Globus pallidus (tissue), 1 donor: ENCODE measurements around the gene ANGEL1.

Experiments
- DNase-seq: peaks from one replicate; pipeline ENCODE4 v3.0.0-alpha.2; 2015; ENCODE audit warnings: low spot score

Gene ANGEL1, protein sequence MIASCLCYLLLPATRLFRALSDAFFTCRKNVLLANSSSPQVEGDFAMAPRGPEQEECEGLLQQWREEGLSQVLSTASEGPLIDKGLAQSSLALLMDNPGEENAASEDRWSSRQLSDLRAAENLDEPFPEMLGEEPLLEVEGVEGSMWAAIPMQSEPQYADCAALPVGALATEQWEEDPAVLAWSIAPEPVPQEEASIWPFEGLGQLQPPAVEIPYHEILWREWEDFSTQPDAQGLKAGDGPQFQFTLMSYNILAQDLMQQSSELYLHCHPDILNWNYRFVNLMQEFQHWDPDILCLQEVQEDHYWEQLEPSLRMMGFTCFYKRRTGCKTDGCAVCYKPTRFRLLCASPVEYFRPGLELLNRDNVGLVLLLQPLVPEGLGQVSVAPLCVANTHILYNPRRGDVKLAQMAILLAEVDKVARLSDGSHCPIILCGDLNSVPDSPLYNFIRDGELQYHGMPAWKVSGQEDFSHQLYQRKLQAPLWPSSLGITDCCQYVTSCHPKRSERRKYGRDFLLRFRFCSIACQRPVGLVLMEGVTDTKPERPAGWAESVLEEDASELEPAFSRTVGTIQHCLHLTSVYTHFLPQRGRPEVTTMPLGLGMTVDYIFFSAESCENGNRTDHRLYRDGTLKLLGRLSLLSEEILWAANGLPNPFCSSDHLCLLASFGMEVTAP

DNA sequence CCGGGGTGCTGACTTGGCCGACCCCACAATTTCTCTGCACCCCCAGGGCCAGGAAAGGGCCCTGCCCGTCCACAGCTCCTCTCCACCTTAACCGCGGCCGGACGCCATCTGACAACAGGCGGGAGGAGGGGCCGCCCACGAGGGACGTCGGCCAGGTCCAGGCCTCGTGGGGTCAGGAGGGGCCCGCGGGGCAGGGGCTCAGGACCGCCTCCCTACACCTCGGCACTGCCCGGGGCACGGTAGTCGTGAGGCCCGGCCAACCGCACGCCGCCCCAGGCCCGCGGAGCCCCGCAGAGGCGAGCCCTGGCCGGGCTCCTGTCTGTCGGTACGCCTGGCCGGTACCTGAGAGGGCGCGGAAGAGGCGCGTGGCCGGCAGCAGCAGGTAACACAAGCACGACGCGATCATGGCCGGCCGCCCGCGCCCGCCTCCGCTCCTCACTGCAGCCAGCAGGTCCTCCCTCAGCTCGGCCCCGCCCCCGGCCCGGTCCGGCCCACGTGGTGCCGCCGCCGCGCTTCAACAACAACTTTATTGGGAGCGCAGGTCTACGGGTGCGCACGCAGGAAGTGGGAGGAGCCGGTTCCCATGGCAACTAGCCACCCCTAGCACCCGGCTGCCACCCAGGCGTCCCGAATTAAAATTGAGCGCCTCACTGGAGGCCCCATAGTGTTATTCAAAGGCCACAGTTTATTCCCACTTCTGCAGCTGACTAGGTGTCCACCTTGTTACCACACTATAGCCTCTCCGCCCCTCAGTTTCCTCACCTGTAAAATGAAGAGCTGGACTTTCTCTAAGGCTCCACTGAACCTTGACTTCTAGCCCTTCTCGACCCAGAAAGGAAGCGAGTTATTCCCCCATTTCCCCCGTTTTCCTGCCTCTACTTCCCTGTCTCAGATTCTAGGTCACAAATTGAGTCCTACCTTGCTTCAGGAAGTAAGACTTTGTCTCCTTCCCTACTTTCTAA is at the start of gene ANGEL1:
Gene ANGEL1 (minus strand): TSS at position 461 of the 962 bp plus-strand sequence. CDS start 55 bp downstream, at position 406.
- DNase-seq: peak; percentile 90

DNA sequence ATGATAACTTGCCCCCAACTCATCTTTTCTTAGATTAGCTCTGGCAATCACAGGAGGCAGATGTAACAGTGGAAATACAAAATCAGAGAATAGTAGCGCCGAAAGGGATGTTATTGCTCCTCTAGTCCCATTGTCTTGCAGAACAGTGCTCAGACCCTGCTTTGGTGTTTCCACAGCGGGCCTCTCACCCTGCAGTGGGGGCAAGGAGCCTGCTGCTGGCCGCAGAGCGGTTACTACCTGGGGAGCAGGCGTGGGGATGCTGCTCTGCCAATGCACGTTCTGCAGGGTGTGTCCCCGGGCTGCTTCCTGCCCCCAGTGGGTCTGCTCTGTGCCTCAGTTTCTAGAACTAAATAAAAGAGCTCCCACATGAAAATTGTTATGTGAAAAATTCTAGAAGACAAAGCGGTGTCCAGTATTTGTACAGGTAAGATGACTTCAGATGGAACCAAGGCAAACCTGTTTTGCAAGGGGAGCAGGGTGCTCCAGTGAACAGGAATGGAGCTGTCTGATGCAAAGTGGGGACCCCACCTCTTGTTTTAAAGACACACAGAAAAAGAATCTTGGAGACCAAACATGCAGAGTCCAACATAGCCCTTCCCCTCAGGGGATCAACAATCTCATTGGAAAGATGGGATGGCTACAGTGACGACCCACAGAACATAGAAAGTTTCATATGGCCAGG is 49.0 kb upstream of the ANGEL1 start:
- no peak for DNase-seq

DNA sequence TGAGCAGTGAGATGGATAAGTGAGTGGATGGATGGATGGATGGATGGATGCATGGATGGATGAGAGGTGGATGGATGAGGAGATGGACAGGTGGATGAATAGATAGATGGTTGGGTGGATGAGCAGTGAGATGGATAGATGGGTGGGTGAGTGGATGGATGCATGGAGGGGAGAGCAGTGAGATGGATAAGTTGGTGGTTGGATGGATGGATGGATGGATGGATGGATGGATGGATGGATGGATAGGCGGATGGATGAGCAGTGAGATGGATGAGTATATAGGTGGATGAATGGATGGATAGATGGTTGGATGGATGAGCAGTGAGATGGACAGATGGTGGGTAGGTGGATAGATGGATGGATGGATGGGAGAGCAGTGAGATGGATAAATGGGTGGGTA is 44.1 kb upstream of the ANGEL1 start:
- DNase-seq: no peak

DNA sequence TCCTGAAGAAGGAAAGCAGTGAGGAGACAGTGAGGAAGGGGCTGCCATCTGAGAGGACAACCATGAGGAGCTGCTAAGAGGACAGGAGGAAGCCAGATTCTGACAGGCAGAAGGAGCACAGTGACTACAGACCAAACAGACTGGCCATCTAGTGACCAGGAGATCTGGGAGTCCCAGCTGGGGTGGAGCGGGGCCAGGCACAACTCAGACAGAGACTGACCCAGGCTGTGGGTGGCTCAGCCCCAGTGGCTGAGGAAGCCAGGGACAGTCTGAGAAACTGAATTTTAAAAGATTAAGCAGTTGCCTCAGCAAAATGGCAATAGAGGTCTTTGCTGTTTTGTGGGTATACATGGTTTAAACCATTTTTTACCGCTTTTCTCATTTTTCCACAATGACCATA is 42.4 kb upstream of the ANGEL1 start:
- no peak for DNase-seq

DNA sequence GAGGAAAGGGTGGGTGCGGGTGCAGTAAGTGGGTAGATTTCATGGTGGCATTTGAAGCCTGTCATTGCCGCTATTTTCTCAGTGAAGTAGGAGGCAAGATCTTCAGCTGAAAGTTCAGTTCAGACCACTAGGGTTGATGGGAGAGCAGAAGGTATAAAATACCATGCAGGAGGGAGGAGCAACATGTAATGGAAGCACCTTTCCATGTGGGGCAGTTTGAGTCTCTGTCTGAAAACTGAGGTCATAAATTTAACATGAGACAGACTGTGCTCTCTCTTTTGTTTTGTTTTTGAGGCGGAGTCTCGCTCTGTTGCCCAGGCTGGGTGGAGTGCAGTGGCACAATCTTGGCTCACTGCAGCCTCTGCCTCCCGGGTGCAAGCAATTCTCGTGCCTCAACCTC is 36.2 kb upstream of the ANGEL1 start:
- no peak for DNase-seq

DNA sequence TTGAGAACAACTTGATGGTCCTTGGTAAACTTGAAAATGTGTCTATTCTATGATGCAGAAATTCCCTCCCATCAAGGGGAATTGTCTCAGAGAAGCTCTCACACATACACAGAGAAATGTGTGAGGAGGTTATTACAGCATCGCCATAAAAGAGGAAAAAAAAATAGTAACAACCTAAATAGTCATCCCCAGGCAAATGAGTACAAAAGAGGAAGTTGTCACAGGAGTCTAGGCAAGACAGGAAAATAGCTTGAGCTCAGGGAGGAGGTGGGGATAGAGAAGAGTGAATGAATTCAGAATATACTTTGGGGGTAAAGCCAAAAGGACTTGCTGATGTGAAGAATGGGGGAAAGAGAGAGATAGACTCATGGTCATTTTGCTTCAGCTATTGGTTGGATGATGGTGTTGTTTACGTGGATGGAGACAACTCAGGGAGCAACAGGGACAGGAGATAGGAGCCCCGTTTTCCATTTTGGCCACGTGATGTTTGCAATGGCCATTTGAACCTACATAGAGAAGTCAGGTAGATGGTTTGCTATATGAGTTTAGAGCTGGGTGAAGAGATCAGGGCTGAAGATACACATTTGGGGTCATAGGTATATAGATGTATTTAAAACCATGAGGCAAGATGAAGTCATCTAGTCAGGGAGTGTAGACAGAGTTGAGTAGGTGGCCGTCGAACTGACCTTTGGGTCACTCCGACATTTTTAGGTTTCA is 33.8 kb upstream of the ANGEL1 start:
- no peak for DNase-seq

DNA sequence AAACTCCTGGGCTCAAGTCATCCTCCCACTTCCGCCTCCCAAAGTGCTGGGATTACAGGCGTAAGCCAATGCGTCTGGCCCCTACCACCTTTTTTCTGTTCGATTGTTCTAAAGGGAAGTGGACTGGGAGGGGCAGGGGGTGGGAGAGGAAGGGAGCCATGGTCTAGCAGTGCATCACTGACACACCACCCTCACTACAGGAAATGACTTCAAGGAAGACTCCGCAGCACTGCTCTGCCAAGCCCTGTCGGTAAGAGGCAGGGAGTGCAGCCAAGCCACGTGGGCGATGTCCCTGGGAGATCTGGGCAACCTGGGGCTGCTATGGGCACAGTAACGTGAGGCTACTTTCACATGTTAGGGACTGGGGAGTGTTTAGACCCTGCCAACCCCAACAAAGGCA is 31.5 kb upstream of the ANGEL1 start:
- DNase-seq: peak; percentile 41

DNA sequence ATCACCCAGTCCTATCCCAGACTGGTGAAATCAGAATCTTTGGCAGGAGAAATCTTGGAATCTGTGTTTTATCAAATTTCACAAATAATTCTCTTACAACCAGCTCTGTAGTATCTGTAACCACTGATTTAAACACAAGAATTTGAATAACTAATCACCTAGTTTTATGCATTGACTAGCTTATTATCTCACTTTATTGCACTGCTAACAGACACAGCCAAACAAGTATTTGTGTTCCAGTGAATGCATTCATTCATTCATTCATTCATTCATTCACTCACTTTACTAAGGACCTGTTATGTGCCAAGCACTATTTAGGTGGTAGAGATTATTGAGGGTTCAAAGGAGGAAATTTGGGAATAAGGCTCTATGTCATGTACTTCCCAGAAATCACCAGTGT is 29.7 kb upstream of the ANGEL1 start:
- DNase-seq: no peak

DNA sequence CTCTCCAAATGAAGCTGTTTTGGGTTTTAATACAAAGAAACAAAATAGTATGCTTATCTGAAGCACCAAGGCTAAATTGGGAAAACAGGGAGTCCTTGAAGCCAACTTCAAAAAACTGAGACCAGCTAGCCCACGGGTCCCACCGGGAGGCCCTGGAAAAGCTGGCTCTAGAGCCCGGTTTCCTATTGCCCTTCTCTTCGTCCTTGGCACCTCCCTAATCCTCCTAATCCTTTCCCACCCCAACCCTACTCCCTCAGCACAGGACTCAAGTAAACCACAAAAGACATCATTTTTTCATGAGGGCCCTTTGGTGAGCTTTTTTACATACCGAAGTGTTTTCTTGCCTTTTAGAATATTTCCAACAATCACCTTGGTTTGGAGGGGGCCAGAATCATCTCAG is 24.8 kb upstream of the ANGEL1 start:
- DNase-seq: no peak

DNA sequence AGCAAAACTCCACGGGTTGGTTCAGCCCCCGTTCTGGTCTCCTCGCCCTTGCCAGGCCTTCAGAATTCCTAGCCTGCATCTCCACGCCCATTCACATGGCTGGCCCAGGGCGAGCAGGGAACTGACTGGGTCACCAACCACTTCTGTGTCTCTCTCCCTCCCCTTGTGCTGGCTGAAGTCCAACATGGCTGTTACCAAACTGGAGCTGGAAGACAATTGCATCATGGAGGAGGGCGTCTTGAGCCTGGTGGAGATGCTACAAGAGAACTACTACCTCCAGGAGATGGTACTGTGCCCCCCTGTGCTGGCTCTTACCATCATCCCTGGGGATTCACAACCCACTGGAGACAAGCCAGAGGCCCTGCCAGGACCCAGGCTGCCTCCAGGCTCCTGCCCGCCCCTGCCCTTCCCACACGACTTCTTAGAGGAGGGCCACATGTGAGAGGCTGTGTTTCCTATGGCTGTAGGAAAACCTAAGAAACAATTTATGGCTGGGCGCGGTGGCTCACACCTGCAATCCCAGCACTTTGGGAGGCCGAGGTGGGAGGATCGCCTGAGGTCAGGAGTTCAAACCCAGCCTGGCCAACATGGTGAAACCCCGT is 23.4 kb upstream of the ANGEL1 start:
- no peak for DNase-seq

DNA sequence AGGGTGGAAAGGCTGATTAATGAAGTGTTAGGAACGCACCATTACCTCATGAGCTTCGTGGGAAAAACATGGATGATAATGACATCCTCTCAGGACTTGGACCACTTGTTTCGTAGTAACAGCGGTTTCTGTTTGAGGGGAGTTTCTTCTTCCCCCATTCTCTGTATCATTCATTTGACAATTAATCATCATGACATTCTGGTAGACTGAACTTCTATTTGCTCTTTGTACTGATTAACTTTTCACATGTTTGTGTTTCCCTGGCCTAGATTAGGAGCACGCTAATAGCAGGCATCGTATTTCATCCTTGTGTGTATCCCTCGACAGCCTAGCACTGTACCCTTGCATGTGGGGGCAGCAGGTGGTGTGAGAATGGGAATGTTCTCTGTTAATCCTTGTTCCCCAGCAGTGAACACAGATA is 21.6 kb upstream of the ANGEL1 start:
- no peak for DNase-seq

DNA sequence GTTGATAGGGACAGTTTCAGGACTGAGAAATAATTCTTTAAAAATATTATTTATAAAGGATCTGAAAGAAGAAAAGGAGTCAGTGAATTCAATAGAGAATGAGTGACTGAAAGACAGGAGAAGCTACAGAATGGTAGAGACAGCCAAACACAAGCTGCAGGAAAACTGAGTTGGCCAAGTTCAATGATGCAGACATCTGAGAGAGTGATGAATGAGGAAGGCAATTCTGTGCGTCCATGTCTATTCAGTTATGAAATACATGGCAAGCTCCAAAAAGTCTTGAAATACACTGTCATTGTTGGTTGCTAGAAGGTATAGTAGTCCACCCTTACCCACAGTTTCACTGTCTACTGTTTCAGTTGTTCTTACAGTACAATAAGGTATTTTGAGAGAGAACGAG is 20.3 kb upstream of the ANGEL1 start:
- no peak for DNase-seq

DNA sequence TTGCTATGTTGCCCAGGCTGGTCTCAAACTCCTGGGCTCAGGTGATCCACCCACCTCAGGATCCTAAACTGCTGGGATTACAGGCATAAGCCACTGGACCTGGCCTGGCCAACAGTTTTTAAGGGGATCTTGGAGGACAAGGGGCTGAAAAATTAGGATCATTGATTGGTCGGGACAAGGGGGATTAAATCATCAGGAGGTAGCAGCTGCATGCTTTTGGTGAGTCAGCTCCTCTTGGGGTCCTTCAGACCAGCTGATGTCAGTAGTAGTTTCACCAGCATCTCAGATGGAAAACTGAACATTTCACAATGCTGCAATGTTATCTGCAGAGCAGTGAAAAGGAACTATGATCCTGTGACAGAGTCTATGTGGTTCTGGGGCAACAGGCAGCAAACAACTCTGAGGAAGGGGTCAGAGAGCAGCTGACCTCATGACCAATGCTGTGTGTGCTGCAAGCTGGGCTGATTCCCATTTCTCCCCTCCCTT is 19.9 kb upstream of the ANGEL1 start:
- no peak for DNase-seq

DNA sequence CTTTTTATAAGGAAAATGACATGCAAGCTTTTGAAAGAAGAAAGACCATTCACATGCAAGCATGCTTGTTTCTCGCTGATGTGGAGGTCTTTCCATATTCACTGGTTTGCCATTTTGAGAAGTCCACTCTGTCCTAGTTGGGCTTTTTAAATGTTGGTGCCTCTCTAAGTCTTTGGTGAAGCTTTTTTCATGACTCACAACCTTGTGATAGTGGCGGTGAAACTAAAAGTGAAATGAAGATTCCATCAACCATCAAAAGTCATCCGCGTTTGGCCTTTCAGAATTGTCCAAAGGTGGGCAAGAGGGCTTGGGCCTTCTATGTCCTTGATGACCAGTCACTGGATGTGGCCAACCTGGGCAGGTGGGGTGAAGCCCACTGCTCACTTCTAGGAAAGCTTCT is 17.9 kb upstream of the ANGEL1 start:
- DNase-seq: no peak

DNA sequence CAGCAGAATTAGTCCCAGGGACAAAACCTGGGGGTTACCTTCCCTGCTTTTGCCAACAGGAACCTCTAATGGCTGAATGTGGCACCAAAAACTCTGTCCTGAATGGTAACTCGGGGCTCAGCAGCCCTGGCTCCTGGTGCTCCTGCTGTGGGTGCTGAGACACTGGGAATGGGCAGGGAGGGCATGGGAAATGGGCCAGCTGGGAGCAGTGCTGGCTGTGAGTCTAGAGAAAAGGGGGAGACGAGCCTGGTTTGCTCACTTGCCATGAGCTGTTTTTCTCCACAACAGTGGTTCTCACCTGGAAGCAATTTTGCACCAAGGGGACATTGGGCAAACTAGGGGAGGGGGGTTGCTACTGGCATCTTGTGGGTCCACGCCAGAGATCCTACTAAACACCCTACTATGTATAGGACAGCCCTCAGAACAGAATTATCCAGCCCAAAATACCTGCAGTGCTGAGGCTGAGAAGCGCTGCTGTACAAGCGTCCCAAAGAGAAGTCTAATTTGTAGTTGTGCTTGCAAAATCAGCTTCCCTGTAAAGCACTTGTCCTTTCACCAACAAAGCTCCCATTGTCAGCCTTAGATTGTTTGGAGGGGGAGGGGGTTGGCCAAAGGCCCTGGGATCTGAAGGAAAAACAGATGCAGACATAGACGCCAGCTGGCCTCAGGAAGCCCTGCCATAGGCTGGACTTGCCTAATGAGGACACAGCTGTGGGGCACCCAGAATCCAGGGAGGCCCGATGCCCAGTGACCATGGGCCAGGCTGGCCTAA is 17.2 kb upstream of the ANGEL1 start:
- peak; percentile 99 for DNase-seq

DNA sequence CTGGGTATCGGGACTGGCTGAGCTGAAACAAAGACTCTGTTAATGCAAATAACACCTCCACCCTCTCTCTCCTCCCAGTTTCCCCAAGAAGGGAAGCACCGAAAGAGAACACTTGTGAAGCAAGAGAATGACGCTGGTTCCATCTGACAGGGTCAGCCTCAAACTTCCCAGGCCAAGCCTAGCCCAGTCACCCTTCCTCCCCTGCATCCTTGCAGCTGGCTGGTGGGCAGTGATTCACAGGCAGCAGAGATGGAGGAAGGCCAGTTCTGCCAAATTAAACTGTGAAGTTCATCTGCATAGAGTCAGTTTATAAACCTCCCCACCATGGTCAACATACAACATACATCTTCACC is 16.3 kb upstream of the ANGEL1 start:
- DNase-seq: peak; percentile 61

DNA sequence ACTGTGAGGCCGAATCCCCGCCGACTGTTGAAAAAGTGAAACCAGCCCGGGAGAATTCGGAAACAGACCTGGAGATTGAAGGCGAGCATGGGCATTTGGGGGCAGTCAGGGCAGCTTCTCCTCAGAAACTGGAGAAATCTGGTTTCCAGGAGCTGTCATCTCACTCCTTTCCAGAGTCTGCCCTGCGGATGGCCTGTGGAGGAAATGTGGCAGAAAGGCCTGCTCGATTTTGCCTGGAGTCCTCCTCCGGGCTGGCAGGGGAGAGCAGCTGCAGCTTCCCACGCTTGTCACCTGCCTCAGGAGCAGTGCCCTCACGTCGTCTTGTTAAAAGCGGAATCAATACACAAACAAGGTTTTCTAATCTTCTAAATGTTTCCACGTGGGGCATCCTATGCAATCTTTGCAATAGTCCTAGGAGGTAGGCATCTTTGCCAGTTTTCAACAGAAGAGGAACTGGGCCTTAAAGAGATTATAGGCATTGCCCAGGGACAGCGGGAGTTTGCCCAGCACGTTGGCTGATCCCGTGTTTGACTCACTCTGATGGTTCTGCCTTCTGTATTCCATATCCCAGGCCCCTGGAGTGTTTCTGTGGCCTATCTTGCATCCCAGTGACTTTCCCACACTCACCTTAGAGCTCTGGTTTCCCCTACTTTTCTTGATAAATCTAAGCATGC is 15.8 kb upstream of the ANGEL1 start:
- DNase-seq: peak; percentile 38

DNA sequence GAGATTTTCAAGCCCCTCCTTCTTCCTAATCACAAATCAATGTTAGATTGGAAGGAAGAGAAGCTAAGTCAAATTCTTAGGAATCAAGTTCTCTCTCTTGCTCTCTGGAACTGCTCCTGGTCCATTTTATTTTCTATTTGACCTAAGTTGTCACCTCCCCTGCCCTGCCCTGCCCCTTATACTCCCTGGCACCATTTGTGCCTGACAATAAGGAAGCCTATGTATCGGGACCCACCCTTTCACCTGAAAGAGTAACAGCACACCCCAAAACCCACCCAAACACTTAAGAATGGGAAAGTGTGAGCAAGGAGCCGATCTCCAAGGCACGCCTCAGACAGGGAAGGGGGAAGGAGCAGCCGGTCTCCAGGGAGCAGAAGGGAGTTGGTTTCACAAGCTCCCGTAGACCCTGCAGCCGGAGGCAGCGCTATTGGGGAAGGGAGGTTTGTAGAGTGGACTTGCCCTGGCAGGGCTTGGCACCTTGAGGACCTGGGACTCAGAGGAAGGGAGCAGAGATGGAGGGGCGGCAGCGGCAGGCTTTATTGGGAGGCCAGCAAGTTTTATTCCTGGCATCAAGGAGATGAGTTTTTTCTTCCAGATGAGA is 15.1 kb upstream of the ANGEL1 start:
- no peak for DNase-seq

DNA sequence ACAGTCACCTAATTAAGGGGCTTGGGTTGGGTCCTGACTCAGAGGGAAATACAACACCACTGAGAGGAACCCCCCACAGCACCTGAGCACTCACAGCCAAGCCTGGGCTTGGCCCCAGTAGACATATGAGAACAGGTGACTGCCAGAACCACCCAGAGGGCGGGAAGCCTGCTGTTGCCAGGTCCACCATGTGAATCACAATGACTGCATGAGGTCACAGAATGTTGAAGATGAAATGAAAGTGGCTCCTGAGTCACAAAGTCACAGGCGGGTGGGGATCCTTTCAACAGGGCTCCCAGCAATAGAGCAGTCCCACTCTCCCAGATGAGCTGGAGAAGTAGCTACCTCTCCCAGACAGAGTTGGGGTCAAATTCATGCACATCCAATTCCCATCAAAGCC is 13.4 kb upstream of the ANGEL1 start, which contains the start of gene LRRC74A:
Gene LRRC74A (plus strand): TSS at position 287 of the 400 bp plus-strand sequence. CDS start 290 bp downstream, outside the sequence.
- DNase-seq: no peak
